Thymus (tissue), 11 donors: ENCODE results near the gene PAPPA2. TPM values are rescaled to one million over a fixed set of nuclear protein-coding genes. Genes with fewer than 3 reads are reported as not detected.
"Not testable (repeated sequence)": the region's sequence is repeated elsewhere in the genome, so short reads cannot be mapped to it uniquely, and the experiment has no call there.

Source experiments
- DNase-seq, 9 donors: peaks; one replicate each; pipeline ENCODE4 v3.0.0-alpha.2; 2013; ENCODE audit warnings: low spot score in 9 of 9, low read depth in 6 of 9, missing footprints in 1 of 9
- H3K27ac ChIP-seq, 2 donors: one replicate each; pipeline ENCODE4 v1.5.1; 2013; ENCODE audit warnings: control low read depth in 1 of 2, low read depth in 1 of 2, low read length in 1 of 2, mild to moderate bottlenecking in 1 of 2, moderate library complexity in 1 of 2
- H3K27me3 ChIP-seq, 2 donors: one replicate each; pipeline ENCODE4 v1.5.1; 2013; ENCODE audit warnings: low read length in 1 of 2; ENCODE audit not compliant: control insufficient read depth in 2 of 2, insufficient read depth in 1 of 2
- H3K36me3 ChIP-seq, 2 donors: one replicate each; pipeline ENCODE4 v1.5.1; 2013; ENCODE audit warnings: low read length in 1 of 2, mild to moderate bottlenecking in 1 of 2, moderate library complexity in 1 of 2; ENCODE audit not compliant: control insufficient read depth in 2 of 2, insufficient read depth in 2 of 2
- H3K4me1 ChIP-seq, 2 donors: one replicate each; pipeline ENCODE4 v1.5.1; 2013; ENCODE audit warnings: low read length in 2 of 2; ENCODE audit not compliant: control insufficient read depth in 2 of 2, insufficient read depth in 2 of 2
- H3K4me3 ChIP-seq, 2 donors: one replicate each; pipeline ENCODE4 v1.5.1; 2013; ENCODE audit warnings: low read length in 2 of 2, control low read depth in 1 of 2, mild to moderate bottlenecking in 1 of 2
- H3K9me3 ChIP-seq, 2 donors: one replicate each; pipeline ENCODE4 v1.5.1; 2013; ENCODE audit warnings: low read length in 1 of 2, mild to moderate bottlenecking in 1 of 2; ENCODE audit not compliant: control insufficient read depth in 2 of 2, insufficient read depth in 1 of 2
- WGBS: extraction: QIAGEN DNeasy Blood & Tissue Kit; methylation state at CpG from one replicate; pipeline ENCODE4 v1.1.7; 2013; 5-methylcytosine and 5-hydroxymethylcytosine counted together
- polyA plus RNA-seq: library from polyadenylated mRNA; stranded (reverse); fragments of 200-250 nt; gene quantifications from one replicate; pipeline ENCODE4 v1.2.3, GENCODE V29; 2013
- total RNA-seq: library from RNA; stranded (reverse); fragments of 120-200 nt; gene quantifications from one replicate; pipeline ENCODE4 v1.2.4, GENCODE V29; 2013
- donor health status: healthy.

PAPPA2 gene
- total and polyA plus RNA-seq, 2 donors = 0.02 to 0.28 TPM

DNA sequence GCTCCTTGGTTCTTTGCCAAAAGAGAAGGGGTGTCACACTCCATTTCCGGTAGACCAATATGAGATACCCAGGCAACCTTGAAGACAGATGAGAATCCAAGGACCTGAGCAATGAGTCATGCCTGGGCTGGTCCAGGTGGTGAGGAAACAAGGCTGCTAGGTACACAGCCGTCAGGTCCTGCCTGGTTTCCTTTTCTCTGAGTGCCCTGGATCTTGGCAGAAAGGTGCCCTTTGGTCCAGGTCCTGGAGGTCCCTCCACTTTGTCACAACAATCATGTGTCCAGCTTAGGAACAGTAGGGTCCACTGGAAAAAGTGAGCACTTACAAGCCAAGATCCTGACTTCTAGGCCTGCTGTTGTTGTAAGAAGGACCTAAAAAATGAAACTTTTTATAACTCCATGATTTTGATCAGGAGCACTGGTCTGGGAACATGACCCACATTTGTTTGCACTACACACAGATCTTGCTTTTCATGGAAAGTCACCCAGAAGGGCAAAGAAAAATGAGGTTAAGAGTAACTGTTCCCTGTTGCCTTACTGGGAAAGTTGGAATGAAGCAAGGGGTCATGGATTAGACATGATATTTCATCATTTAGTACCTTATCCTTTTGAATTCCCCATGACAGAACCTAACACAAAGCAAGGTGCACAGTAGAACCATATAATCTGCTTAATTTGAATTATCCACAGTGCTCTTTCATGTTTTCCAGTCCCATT lies 94.7 kb downstream of the PAPPA2 start:
- no peaks in the 10 kb centered on the region for H3K4me1 ChIP-seq
- H3K27me3 ChIP-seq = peaks cover 0 to 2% of the 10 kb centered on the region in 2 donors
- no peak overlapping the region for H3K27ac ChIP-seq
- H3K9me3 ChIP-seq = no peaks in the 10 kb centered on the region
- no peak overlapping the region for H3K4me3 ChIP-seq
- H3K36me3 ChIP-seq = no peaks in the 10 kb centered on the region
- whole genome bisulfite sequencing = 77% methylated on average over 2 of the region's 2 CpGs
- no peak for DNase-seq

DNA sequence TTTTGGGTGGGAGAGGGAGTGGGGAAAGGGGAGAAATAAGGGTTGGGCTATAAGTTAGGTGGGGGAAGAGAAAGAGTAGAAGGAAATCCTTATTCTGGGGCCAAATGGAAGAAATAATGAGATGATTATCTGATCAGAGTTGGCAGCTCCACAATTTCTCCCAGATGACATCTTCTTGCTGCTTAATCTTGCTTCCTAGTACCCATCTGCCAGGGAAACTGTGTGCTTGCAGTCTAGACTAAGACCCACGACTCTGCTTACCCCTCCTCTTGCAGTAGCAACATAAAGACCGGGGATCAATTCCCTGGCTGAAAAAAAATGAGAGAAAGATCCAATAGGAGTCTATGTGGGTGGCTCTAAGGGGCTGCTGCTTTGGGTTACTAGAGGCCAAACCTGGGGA lies 95.6 kb downstream of the PAPPA2 start:
- 30% methylated on average over 2 of the region's 2 CpGs for WGBS

DNA sequence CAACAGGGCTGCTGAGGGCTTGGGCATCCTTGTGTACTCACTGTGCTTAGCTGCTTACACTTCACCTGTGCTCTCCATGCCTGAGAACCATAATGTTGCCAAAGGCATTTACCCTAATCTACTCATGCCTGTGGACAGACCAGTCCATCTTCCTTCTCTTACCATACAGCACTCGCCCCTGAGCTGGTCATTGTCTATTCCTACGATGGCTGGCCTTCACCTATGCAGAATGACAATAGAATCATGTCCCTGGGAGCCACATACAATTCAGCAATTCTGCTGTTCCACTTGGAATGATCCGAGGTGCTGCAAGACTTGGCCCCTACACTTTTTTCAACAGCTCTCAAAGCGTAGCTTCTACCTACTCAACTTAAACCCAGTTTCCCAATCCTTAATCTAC lies 96.5 kb downstream of the PAPPA2 start:
- no peaks in the 10 kb centered on the region for H3K36me3 ChIP-seq
- no peaks in the 10 kb centered on the region for H3K27me3 ChIP-seq
- H3K4me3 ChIP-seq = no peak overlapping the region
- DNase-seq = peak in 1 of 9 donors; percentile 2
- 29% methylated on average over 4 of the region's 4 CpGs for WGBS
- no peaks in the 10 kb centered on the region for H3K4me1 ChIP-seq
- no peaks in the 10 kb centered on the region for H3K9me3 ChIP-seq
- H3K27ac ChIP-seq = no peak overlapping the region

More for the DNA sequence above, 95.6 kb downstream of the PAPPA2 start:
- DNase-seq = no peak
- Histone ChIP-seq H3K4me3 (no peak overlapping the region), H3K36me3 (no peaks in the 10 kb centered on the region), H3K27ac (no peak overlapping the region), H3K9me3 (no peaks in the 10 kb centered on the region), H3K4me1 (no peaks in the 10 kb centered on the region), H3K27me3 (no peaks in the 10 kb centered on the region)

GRCh38 chr1:176559878-176560277 lies 96.9 kb downstream of the PAPPA2 start:
- DNase-seq = peak in 8 of 9 donors; percentile 3 to 52 (median 20)
- H3K36me3 ChIP-seq = no peaks in the 10 kb centered on the region
- no peaks in the 10 kb centered on the region for H3K9me3 ChIP-seq
- no peaks in the 10 kb centered on the region for H3K4me1 ChIP-seq
- no peak overlapping the region for H3K4me3 ChIP-seq
- no peak overlapping the region for H3K27ac ChIP-seq
- H3K27me3 ChIP-seq = no peaks in the 10 kb centered on the region
- WGBS = 7% methylated on average over 5 of the region's 5 CpGs

- no peaks in the 10 kb centered on the region for H3K36me3 ChIP-seq
- no peaks in the 10 kb centered on the region for H3K27me3 ChIP-seq
- H3K9me3 ChIP-seq = no peaks in the 10 kb centered on the region
- no peak overlapping the region for H3K4me3 ChIP-seq
- DNase-seq = no peak
- WGBS = 91% methylated on average over 4 of the region's 4 CpGs
- H3K27ac ChIP-seq = no peak overlapping the region
- H3K4me1 ChIP-seq = no peaks in the 10 kb centered on the region
These were observed 97.7 kb downstream of the PAPPA2 start for GRCh38 chr1:176560681-176561080.

DNA sequence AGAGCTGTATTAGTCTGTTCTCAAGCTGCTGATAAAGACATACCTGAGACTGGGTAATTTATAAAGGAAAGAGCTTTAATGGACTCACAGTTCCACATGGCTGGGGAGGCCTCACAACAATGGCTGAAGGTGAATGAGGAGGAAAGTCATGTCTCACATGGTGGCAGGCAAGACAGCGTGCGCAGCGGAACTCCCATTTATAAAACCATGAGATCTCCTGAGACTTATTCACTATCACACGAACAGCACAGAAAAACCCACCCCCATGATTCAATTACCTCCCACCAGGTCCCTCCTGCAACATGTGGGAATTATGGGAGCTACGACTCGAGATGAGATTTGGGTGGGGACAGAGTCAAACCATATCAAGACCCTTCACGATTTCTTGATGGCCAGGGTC lies 98.8 kb downstream of the PAPPA2 start:
- not testable (repeated sequence) for H3K27me3 ChIP-seq, H3K9me3 ChIP-seq, H3K4me3 ChIP-seq, H3K36me3 ChIP-seq, H3K27ac ChIP-seq, DNase-seq, H3K4me1 ChIP-seq
- 95% methylated on average over 7 of the region's 7 CpGs for WGBS

- H3K27ac ChIP-seq = no peak overlapping the region
- H3K9me3 ChIP-seq = no peaks in the 10 kb centered on the region
- no peaks in the 10 kb centered on the region for H3K4me1 ChIP-seq
- no peaks in the 10 kb centered on the region for H3K27me3 ChIP-seq
- H3K4me3 ChIP-seq = no peak overlapping the region
- DNase-seq = no peak
- no peaks in the 10 kb centered on the region for H3K36me3 ChIP-seq
- WGBS = 46% methylated on average over 2 of the region's 2 CpGs
These were observed 103.3 kb downstream of the PAPPA2 start for GRCh38 chr1:176566004-176566975.

DNA sequence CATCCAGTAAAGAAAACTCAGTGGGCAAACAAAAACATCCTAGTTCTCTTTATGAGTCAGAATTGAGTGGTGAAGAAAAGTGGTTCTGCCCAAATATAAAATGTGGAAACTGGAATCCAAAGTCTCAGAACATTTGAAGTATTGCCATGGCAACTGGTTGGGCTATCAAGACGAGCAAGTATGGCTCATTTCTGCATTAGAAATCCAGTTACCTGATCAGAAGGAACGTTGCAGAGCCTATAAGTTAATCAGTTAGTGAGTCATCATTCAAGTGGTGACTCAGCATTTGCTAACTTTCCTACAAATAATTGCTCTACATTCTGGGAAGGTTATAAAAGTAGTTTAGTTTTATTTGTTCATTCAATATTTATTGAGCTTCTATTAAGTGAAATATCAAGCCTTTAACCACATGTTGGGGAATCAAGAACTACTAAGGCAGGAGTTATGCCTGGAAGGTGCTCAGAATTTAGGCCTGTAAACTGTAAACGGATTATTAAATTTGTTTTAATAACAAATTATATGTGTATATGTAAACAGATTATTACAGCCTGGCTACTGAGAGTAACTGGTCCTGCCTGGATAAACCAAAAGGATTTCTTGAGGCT lies 104.3 kb downstream of the PAPPA2 start:
- no peak overlapping the region for H3K4me3 ChIP-seq
- no peak overlapping the region for H3K27ac ChIP-seq
- no peaks in the 10 kb centered on the region for H3K36me3 ChIP-seq
- H3K4me1 ChIP-seq = no peaks in the 10 kb centered on the region
- WGBS = 50% methylated on average over 3 of the region's 3 CpGs
- no peaks in the 10 kb centered on the region for H3K9me3 ChIP-seq
- H3K27me3 ChIP-seq = no peaks in the 10 kb centered on the region
- no peak for DNase-seq

DNA sequence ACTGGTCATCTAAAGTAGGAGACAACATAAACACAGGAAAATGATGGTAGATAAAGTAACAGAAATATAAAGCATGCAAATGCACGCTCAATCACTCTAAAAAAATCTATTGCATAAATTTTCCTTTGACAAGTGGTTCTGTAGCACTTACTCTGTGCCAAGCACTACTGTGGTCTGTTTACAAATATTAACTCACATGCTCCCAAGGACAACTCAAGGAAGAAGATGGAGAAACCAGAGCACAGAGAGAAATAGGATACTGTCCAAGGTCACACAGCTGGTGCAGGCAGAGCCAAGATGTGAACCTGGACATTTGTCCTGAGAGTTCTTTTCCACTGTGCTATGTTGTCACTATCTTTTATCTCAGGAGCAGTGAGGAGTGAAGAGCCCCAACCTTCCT lies 105.2 kb downstream of the PAPPA2 start:
- WGBS = 84% methylated on average over 1 of the region's 1 CpG
- H3K4me3 ChIP-seq = no peak overlapping the region
- no peaks in the 10 kb centered on the region for H3K27me3 ChIP-seq
- H3K27ac ChIP-seq = no peak overlapping the region
- no peaks in the 10 kb centered on the region for H3K36me3 ChIP-seq
- DNase-seq = no peak
- no peaks in the 10 kb centered on the region for H3K4me1 ChIP-seq
- no peaks in the 10 kb centered on the region for H3K9me3 ChIP-seq
